CD4-positive, alpha-beta memory T cell (primary cell): ENCODE data around the gene SLC5A12. TPM values are rescaled to one million over a fixed set of nuclear protein-coding genes. Genes with fewer than 3 reads are reported as not detected.
"Not testable (repeated sequence)": the region's sequence is repeated elsewhere in the genome, so short reads cannot be mapped to it uniquely, and the experiment has no call there.

ENCODE experiments used
- CTCF ChIA-PET: fragments of 350-600 bp; sonication (Branson Sonifier 250); formaldehyde crosslinking; loops from one replicate; lab custom pipeline; 2021; ENCODE audit warnings: inconsistent platforms; ENCODE audit not compliant: partially characterized antibody; lab: Charles Lee
- POLR2A ChIA-PET: fragments of 350-600 bp; sonication (Branson Sonifier 250); formaldehyde crosslinking; loops from one replicate; lab custom pipeline; 2021; ENCODE audit not compliant: partially characterized antibody; lab: Charles Lee
- DNase-seq, 5 donors: peaks; one replicate each; pipeline versions ENCODE4 v3.0.0 to v3.0.0-alpha.2; 2020 to 2022; ENCODE audit warnings: mixed read lengths in 1 of 5
- H3K27ac ChIP-seq: one replicate; pipeline ENCODE4 v1.7.0; 2013; ENCODE audit warnings: low read depth, low read length
- H3K27me3 ChIP-seq: 2 replicates; pipeline ENCODE4 v1.7.0; 2013; ENCODE audit warnings: mild to moderate bottlenecking, low read length, moderate library complexity; ENCODE audit not compliant: insufficient read depth
- H3K36me3 ChIP-seq: 2 replicates; pipeline ENCODE4 v1.7.0; 2013; ENCODE audit warnings: mild to moderate bottlenecking, low read length, moderate library complexity; ENCODE audit not compliant: insufficient read depth
- H3K4me1 ChIP-seq: 2 replicates; pipeline ENCODE4 v1.7.0; 2013; ENCODE audit warnings: mild to moderate bottlenecking, low read length, moderate library complexity; ENCODE audit not compliant: insufficient read depth
- H3K4me3 ChIP-seq, 2 donors: one replicate each; pipeline ENCODE4 v1.7.0; 2013; ENCODE audit warnings: low read length in 2 of 2, mild to moderate bottlenecking in 1 of 2
- H3K9me3 ChIP-seq, 2 donors: one replicate each; pipeline ENCODE4 v1.7.0; 2013; ENCODE audit warnings: low read length in 2 of 2, control low read depth in 1 of 2; ENCODE audit not compliant: control insufficient read depth in 1 of 2
- H3K27ac Mint-ChIP-seq, 7 donors: one replicate each; pipeline ENCODE4 v1.8.0; 2020 to 2021; ENCODE audit warnings: mixed read lengths in 7 of 7, mild to moderate bottlenecking in 6 of 7, inconsistent platforms in 3 of 7, moderate library complexity in 3 of 7
- H3K27me3 Mint-ChIP-seq, 2 donors: one replicate each; pipeline ENCODE4 v1.8.0; 2020 to 2021; ENCODE audit warnings: mixed read lengths in 2 of 2
- H3K36me3 Mint-ChIP-seq, 2 donors: one replicate each; pipeline ENCODE4 v1.8.0; 2020 to 2021; ENCODE audit warnings: mixed read lengths in 2 of 2, inconsistent platforms in 1 of 2, mild to moderate bottlenecking in 1 of 2
- H3K4me1 Mint-ChIP-seq, 4 donors: one replicate each; pipeline ENCODE4 v1.8.0; 2020 to 2021; ENCODE audit warnings: mixed read lengths in 4 of 4, mild to moderate bottlenecking in 1 of 4
- H3K4me3 Mint-ChIP-seq, 8 donors: one replicate each; pipeline ENCODE4 v1.8.0; 2020 to 2021; ENCODE audit warnings: mixed read lengths in 8 of 8, mild to moderate bottlenecking in 7 of 8, moderate library complexity in 6 of 8, inconsistent platforms in 3 of 8
- H3K9me3 Mint-ChIP-seq, 8 donors: one replicate each; pipeline ENCODE4 v1.8.0; 2020 to 2021; ENCODE audit warnings: mixed read lengths in 8 of 8, mild to moderate bottlenecking in 5 of 8, inconsistent platforms in 3 of 8, moderate library complexity in 1 of 8
- intact Hi-C: fragments of 100-400 bp; cut with micrococcal nuclease; formaldehyde crosslinking; loops from one replicate; pipeline ENCODE4 v1.15.1; 2023
- polyA plus RNA-seq, 2 donors: library from polyadenylated mRNA; unstranded; fragments of 300-500 nt; fragmentation: Illumina TruSeq; gene quantifications; one replicate each; pipeline ENCODE4 v1.2.3, GENCODE V29; 2021
- total RNA-seq, 2 experiments: library from RNA; stranded (reverse); gene quantifications; one replicate each; pipeline ENCODE4 v1.2.3, GENCODE V29; 2021

Gene SLC5A12
- total and polyA plus RNA-seq, 4 experiments from 2014 or later: not detected

GRCh38 chr11:26662916-26663315 is 58.9 kb downstream of the SLC5A12 start:
- Mint-ChIP-seq H3K4me1 (no peaks in the 10 kb centered on the region), H3K4me3 (no peak overlapping the region), H3K27ac (no peak overlapping the region), H3K9me3 (peaks cover 0 to 1% (median 0%) of the 10 kb centered on the region in 8 donors), H3K27me3 (no peaks in the 10 kb centered on the region), H3K36me3 (no peaks in the 10 kb centered on the region)
- CTCF ChIA-PET: no interaction called here
- DNase-seq: no peak
- intact Hi-C loops: no loop called here
- Histone ChIP-seq H3K27ac (no peak overlapping the region), H3K9me3 (no peaks in the 10 kb centered on the region), H3K4me1 (no peaks in the 10 kb centered on the region), H3K4me3 (no peak overlapping the region), H3K36me3 (no peaks in the 10 kb centered on the region), H3K27me3 (no peaks in the 10 kb centered on the region)
- POLR2A ChIA-PET: no interaction called here

GRCh38 chr11:26655287-26655686 is 66.6 kb downstream of the SLC5A12 start:
- H3K27ac ChIP-seq: no peak overlapping the region
- no peaks in the 10 kb centered on the region for H3K27me3 Mint-ChIP-seq
- H3K36me3 ChIP-seq: no peaks in the 10 kb centered on the region
- ChIA-PET POLR2A (no interaction called here), CTCF (no interaction called here)
- no peak overlapping the region for H3K27ac Mint-ChIP-seq
- no peaks in the 10 kb centered on the region for H3K36me3 Mint-ChIP-seq
- H3K4me1 Mint-ChIP-seq: no peaks in the 10 kb centered on the region
- H3K4me1 ChIP-seq: no peaks in the 10 kb centered on the region
- H3K9me3 Mint-ChIP-seq: peaks cover 0 to 8% (median 0%) of the 10 kb centered on the region in 8 donors
- H3K27me3 ChIP-seq: no peaks in the 10 kb centered on the region
- H3K9me3 ChIP-seq: no peaks in the 10 kb centered on the region
- no peak overlapping the region for H3K4me3 ChIP-seq
- H3K4me3 Mint-ChIP-seq: no peak overlapping the region
- DNase-seq: no peak
- intact Hi-C loops: no loop called here

GRCh38 chr11:26651916-26652315 is 69.9 kb downstream of the SLC5A12 start:
- no peak for DNase-seq
- Mint-ChIP-seq H3K4me1 (no peaks in the 10 kb centered on the region), H3K4me3 (no peak overlapping the region), H3K27me3 (no peaks in the 10 kb centered on the region), H3K36me3 (no peaks in the 10 kb centered on the region), H3K27ac (no peak overlapping the region), H3K9me3 (peaks cover 0 to 4% (median 0%) of the 10 kb centered on the region in 8 donors)
- no peaks in the 10 kb centered on the region for H3K4me1 ChIP-seq
- no peaks in the 10 kb centered on the region for H3K36me3 ChIP-seq
- H3K27me3 ChIP-seq: no peaks in the 10 kb centered on the region
- POLR2A ChIA-PET: no interaction called here
- H3K9me3 ChIP-seq: no peaks in the 10 kb centered on the region
- intact Hi-C loops: no loop called here
- no peak overlapping the region for H3K4me3 ChIP-seq
- H3K27ac ChIP-seq: no peak overlapping the region
- CTCF ChIA-PET: no interaction called here

GRCh38 chr11:26649884-26650283 is 72.0 kb downstream of the SLC5A12 start:
- Mint-ChIP-seq H3K4me1 (no peaks in the 10 kb centered on the region), H3K27ac (no peak overlapping the region), H3K36me3 (no peaks in the 10 kb centered on the region), H3K4me3 (no peak overlapping the region), H3K9me3 (peaks cover 0 to 4% (median 0%) of the 10 kb centered on the region in 8 donors), H3K27me3 (no peaks in the 10 kb centered on the region)
- no peak for DNase-seq
- no peaks in the 10 kb centered on the region for H3K36me3 ChIP-seq
- H3K9me3 ChIP-seq: no peaks in the 10 kb centered on the region
- intact Hi-C loops: no loop called here
- H3K4me3 ChIP-seq: no peak overlapping the region
- POLR2A ChIA-PET: no interaction called here
- H3K27me3 ChIP-seq: no peaks in the 10 kb centered on the region
- no peaks in the 10 kb centered on the region for H3K4me1 ChIP-seq
- CTCF ChIA-PET: no interaction called here
- no peak overlapping the region for H3K27ac ChIP-seq

- H3K27ac Mint-ChIP-seq, intact Hi-C loops, DNase-seq, H3K36me3 Mint-ChIP-seq, H3K4me1 ChIP-seq, H3K9me3 ChIP-seq, H3K36me3 ChIP-seq, H3K4me3 ChIP-seq, H3K9me3 Mint-ChIP-seq, H3K4me3 Mint-ChIP-seq, POLR2A ChIA-PET, H3K27me3 ChIP-seq, H3K4me1 Mint-ChIP-seq, H3K27me3 Mint-ChIP-seq, CTCF ChIA-PET, H3K27ac ChIP-seq: not testable (repeated sequence)
These were observed 78.5 kb downstream of the SLC5A12 start for GRCh38 chr11:26643314-26643713.

DNA sequence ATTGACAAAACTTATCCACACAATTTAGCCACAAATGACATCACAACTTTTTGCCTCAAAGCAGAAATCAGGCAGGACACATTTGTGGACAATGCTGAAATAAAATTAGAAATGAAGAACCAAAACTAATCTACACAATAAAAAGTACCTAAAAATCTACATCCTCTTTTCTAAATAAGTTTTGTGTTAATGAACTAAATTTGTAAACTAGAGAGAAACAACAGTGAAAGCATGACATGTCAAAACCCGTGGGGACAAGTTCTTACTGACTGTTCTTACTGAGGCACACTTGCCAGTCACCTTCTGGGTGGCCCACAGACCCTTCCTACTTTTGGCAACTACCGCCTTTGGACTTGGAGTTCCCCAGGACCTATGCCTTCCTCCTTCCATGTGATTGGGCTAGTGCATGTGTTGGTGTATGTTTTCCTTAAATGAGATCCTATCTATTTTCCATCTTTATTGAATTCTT is 89.1 kb downstream of the SLC5A12 start:
- ChIA-PET POLR2A (no interaction called here), CTCF (no interaction called here)
- no peaks in the 10 kb centered on the region for H3K27me3 Mint-ChIP-seq
- Histone ChIP-seq H3K27me3 (no peaks in the 10 kb centered on the region), H3K9me3 (no peaks in the 10 kb centered on the region), H3K27ac (no peak overlapping the region), H3K36me3 (no peaks in the 10 kb centered on the region), H3K4me1 (no peaks in the 10 kb centered on the region), H3K4me3 (no peak overlapping the region)
- intact Hi-C loops: no loop called here
- H3K9me3 Mint-ChIP-seq: peaks cover 0 to 12% (median 3%) of the 10 kb centered on the region in 8 donors
- H3K27ac Mint-ChIP-seq: peak overlapping the region in 1 of 7 donors; percentile 47
- H3K36me3 Mint-ChIP-seq: no peaks in the 10 kb centered on the region
- no peak overlapping the region for H3K4me3 Mint-ChIP-seq
- peaks cover 0 to 1% (median 0%) of the 10 kb centered on the region in 4 donors for H3K4me1 Mint-ChIP-seq
- no peak for DNase-seq

DNA sequence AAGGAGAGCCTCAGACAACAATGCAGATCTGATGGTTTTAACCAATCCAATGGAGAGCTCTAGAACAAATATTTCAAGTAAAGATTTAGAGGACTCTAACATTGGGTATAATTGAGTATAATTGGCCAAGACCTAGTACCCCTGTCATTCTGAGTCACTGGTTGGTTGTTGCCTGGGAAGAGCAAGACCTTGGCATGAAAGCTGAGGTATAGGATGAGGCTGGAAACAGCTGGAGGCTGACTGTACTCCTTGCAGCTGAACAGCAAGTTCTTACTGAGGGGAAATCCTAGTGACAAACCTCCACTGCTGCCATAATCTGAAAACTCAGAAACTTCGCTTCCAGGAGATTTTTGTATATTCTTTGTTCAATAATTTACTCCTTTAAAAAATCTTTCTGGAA is 95.5 kb downstream of the SLC5A12 start:
- no peak overlapping the region for H3K27ac ChIP-seq
- no peaks in the 10 kb centered on the region for H3K36me3 Mint-ChIP-seq
- no peaks in the 10 kb centered on the region for H3K27me3 ChIP-seq
- H3K4me3 Mint-ChIP-seq: no peak overlapping the region
- intact Hi-C loops: no loop called here
- H3K9me3 ChIP-seq: no peaks in the 10 kb centered on the region
- no peaks in the 10 kb centered on the region for H3K4me1 ChIP-seq
- no peaks in the 10 kb centered on the region for H3K27me3 Mint-ChIP-seq
- ChIA-PET CTCF (no interaction called here), POLR2A (no interaction called here)
- H3K4me1 Mint-ChIP-seq: no peaks in the 10 kb centered on the region
- no peak overlapping the region for H3K27ac Mint-ChIP-seq
- DNase-seq: no peak
- H3K9me3 Mint-ChIP-seq: peaks cover 0 to 16% (median 1%) of the 10 kb centered on the region in 8 donors
- H3K4me3 ChIP-seq: no peak overlapping the region
- no peaks in the 10 kb centered on the region for H3K36me3 ChIP-seq
